HG02759 (cell line): ENCODE measurements around the gene PANX2.

Source experiments
- ATAC-seq: cut with Tn5 transposase; IDR thresholded peaks from one replicate; pipeline ENCODE4 v1.9.1; 2021; ENCODE audit warnings: mild to moderate bottlenecking, moderate library complexity; ENCODE audit not compliant: unreplicated experiment

PANX2 gene

DNA sequence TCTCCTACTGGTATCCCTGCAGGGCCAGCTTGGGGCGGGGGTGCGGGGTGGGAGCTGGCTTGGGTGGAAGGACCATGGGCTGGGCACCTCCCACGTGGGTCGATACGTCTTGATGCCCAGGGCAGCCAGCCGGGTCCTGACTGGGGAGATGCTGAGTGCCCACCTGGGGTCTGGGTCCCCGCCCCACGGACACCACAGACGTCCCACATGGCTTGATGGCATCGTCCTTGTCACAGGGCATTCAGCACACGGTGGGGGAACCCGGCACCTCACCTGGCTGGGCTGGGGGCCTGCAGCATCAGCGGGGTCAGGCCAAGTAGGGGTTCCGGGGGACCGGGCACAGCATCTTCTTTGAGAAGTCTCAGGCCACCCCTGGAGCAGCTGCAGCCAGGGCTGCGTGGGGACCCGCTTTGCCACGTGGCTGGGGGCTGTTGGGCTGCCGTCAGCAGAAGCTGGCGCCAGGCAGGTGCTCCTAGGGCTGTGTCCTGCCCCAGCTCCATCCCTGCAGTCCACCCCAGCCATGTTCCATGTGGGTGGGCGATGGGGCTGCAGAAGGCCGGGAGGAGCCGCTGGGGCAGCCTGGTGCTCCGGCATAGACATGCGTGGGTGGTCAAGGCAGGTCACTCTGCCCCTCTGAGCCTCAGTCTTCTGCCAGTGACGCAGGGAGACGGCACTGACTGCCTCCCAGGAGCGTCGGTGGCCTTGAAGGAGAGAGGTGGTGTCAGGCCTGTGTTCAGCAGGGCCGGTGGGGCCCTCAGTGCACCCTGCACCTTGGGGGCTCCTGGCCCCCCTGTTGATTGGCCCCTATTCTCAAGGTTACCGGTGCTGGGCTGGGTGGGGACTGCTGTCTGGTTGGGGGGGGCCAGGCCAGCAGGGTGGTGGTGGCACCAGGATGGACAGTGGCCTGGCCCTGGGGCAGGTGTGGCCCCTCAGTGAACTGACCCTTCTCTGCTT, 38.7 kb downstream of the PANX2 start:
- ATAC-seq, result no peak

DNA sequence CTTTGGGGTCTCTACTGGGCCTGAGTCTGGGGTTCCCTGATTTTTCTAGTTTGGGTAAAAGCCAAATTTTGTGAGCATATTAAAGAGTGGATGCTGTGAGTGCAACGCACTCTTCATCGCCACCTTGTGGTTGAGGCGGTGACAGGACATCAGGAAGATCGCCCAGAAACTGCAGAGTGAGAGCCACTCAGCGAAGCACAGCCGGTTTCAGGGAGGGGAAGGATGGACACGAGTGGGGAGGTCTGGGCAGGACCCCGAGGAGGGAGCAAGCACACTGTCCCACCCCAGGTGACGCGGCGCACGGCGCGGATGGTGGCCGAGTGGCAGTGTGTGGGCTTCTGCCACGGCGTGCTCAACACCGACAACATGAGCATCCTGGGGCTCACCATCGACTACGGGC, 39.4 kb downstream of the PANX2 start:
- ATAC-seq, result no peak

DNA sequence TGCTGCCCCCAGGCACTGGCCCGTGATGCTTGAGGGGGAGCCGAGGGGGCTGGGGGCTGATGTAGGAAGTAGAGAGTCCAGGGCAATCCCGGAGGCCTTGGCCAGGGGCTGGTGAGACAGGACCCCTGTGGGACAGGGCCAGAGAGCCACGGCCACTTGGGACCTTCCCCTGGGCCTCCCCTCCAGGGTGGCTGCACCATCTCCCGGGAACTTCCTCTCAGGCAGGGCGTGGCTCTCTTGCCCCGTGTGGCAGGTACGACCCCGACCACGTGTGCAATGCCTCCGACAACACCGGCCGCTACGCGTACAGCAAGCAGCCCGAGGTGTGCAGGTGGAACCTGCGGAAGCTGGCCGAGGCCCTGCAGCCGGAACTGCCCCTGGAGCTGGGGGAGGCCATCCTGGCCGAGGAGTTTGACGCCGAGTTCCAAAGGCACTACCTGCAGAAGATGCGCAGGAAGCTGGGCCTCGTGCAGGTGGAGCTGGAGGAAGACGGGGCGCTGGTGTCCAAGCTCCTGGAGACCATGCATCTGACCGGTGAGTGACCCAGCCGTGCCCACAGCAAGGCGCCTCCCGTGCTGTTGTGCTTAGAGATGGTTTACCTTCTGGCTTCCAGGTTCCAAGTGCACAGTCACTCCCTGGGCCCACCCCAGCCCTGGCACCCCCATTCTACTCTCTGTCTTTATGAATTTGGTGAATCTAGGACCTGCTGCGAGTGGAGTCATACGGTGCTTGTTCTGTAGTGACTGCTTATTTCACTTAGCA, 40.0 kb downstream of the PANX2 start:
- no peak for ATAC-seq

DNA sequence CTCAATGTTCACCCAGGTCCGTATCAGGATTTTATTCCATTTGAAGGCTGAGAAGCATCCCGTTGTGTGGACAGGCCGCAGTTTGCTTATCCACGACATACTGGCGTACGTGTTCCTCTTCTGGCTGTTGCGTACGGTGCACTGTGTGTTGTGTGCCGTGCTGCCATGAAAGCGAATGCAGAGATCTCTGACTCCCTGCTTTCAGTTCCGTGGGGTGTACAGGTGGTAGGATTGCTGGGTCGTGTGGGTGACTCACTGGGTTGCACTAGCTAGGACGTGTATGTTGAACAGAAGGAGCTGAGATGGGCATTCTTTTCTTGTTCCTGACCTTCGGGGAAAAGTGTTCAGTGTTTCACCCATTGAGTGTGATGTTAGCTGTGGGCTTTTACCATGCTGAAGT, 40.6 kb downstream of the PANX2 start:
- no peak for ATAC-seq

DNA sequence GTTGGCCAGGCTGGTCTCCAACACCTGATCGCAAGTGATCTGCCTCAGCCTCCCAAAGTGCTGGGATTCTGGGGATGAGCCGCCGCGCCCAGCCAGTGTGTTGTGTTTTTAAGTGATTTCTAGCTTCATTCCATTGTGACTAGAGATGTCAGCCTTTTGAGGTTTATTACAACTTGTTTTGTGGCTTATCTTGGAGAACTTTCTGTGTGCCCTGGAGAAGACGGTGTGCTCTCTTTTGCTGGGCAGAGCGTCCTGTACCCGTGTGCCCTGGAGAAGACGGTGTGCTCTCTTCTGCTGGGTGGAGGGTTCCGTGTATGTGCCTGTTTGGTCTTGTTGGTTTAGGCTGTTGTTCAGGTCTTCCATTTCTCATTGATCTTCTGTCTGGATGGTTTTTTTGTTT, 42.7 kb downstream of the PANX2 start:
- no peak for ATAC-seq

DNA sequence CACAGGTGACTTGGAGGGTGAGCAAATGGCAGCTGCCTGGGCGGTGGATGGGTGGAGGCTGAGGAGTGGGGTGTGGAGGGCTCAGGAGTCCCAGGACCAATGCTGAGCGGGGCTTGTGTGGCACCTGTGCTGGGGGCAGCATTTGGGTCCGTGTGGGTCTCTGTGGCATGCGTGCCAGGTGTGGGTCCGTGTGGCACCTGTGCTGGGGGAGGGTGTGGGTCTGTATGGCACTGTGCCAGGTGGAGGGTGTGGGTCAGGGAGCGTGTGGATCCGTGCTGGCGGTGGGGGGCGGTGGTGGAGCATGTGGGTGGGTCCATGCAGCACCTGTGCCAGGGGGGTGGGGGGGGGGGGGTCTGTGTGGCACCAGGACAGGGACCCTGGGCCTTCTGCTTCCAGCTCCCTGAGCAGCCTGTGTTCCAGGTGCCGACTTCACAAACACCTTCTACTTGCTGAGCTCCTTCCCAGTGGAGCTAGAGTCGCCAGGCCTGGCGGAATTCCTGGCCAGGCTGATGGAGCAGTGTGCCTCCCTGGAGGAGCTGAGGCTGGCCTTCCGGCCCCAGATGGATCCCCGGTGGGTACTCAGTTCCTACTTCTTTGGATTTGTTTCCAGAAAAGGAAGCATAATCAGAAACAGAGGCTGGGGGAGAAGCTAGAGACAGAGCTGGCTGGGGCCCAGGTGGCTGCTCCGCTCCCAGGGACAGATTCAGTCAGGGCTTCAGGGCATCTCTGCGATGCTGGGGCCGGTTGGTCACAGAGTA, 44.9 kb downstream of the PANX2 start:
- no peak for ATAC-seq

DNA sequence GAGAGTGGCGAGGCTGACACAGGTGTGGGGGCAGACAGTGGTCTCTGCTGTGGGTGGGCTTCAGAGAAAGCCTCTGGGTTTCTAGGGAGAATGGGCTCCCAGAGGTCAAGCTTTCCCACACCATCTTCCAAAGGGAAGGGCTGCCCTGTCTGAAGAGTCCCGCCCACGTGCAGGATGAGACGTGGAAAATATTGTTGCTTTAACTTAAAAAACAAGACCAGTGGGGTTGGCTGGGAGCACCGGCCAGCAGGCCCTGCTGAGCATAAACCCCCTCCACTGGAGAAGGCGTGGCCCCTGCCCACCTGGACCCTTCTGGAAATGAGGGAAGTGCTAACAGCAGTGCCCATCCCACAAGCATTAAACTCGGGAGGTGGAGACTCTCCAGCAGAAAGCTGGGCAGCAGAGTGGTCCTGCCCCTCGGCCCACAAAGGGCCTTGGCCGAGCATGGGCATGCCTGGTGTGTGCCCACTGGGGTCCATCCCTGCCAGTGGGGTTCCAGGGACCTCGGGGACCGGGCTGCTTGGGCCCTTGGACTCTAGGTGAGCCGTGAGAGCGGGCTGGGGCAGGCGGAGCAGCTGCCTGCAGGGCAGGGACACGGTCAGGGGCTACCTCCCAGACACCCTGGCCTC, 45.6 kb downstream of the PANX2 start:
- no peak for ATAC-seq

DNA sequence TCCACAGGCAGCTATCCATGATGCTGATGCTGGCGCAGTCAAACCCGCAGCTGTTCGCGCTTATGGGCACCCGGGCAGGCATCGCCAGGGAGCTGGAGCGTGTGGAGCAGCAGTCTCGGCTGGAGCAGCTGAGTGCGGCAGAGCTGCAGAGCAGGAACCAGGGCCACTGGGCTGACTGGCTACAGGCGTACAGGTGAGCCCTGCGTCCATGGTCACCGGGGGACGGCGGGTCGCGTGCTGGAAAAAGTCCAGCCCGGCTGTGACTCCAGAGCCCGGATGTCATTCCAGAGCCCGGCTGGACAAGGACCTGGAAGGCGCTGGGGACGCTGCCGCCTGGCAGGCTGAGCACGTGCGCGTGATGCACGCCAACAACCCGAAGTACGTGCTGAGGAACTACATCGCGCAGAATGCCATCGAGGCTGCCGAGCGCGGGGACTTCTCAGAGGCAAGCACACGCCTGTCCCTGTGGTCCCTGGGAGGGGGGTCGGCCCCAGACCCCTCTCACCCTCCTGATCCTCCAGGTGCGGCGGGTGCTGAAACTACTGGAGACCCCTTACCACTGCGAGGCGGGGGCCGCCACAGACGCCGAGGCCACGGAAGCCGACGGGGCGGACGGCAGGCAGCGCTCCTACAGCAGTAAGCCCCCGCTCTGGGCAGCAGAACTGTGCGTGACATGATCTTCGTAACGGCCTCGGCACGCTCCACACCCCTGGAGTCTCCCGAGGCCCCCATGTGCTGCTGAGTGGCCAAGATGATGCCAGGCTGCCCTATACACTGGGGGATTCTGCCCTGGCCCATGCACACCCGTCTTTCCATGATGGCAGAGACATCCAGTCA, 46.4 kb downstream of the PANX2 start:
- no peak for ATAC-seq

DNA sequence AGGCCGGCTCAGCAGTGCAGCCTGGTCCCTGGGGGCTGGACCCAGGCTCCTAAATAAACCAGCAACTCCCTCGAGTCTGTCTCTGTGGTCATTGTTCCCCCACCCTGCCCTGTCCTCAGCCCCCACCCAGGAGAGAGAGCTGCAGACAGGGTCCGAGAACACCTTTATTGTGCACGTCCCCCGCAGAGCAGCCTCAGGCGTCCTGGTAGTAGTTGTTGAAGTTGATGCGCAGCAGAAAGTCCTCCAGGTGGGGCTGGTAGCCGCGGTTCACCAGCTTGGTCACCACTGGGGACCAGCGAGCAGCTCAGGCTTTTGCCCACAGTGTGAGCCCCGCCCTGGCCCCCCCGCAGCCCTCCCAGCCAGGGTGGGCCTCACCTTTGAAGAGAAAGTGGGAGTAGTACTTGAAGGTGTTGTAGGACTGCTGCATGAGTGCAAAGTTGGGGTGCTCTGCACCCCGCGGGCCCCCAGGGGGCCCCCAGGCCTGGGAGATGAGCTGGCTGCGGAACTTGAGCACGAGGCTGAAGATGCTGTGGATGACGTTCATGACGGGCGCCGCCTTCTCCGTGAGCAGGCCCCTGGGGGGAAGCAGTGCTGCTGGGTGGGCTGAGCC, 47.1 kb downstream of the PANX2 start:
- no peak for ATAC-seq

DNA sequence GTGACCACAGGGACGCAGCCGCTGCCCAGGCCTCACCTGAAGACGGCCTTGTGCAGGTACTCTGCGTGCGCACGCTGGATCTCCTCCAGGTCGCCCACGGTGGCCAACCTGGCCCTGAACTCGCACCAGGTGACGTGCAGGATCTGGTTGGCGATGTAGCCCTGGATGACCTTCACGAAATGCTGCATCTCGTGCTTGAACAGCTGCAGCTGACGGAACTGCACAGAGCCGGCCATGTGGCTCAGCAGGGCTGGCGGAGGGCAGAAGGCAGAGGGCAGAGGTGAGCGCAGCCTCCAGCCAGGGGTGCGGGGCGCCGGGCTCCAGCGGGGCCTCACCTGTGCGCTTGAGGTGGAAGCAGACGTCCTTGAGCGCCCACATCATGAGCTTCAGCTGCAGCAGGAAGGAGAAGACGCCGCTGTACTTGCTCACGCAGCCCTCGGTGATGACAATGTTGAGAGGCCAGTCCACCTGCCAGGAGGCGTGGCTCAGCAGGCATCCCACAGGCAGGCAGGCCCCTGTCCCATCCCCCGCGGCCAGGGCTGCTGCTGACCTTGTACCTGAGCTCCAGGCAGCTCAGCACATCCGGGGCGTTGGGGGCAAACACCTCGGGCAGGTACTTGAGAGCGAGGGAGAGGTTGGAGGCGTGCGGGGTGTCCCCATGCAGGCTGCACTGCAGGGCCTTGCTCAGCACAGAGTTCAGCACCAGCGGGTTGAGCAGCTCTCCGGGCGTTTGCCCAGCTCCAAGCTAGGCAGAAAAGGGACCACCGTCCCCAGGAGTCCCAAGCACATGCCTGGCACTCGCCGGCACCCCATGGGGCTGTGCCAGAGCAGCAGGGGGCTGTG, 47.8 kb downstream of the PANX2 start:
- no peak for ATAC-seq

DNA sequence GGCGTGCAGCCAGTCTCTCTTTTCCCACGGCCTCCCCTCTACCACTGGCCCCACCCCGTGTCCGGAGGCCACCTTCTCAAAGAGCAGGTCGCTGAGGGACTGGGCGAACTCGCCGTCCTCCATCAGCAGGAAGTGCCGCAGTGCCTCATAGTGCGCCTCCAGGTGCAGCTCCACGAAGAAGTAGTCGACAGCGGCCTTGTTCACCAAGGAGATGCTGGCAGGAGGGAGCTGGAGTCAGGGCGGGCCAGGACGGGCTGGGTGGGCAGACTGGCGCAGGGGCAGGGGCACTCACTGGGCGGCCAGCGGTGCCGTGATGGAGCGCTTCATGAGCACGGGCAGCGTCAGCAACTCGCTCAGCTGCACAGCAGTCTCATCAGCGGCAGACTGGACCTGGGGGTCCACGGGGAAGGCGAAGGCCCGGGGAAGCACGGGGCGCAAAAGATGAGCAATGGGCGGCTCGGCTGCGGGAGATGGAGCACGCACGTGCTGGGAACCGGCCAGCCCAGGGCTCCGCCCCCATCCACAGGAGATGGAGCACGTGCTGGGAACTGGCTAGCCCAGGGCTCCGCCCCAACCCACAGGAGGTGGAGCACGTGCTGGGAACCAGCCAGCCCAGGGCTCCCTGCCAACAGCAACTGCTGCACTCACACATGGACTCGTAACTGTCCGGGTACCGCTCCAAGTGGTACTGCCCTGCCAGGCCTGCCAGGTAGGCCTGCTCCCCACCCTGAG, 48.6 kb downstream of the PANX2 start:
- no peak for ATAC-seq

DNA sequence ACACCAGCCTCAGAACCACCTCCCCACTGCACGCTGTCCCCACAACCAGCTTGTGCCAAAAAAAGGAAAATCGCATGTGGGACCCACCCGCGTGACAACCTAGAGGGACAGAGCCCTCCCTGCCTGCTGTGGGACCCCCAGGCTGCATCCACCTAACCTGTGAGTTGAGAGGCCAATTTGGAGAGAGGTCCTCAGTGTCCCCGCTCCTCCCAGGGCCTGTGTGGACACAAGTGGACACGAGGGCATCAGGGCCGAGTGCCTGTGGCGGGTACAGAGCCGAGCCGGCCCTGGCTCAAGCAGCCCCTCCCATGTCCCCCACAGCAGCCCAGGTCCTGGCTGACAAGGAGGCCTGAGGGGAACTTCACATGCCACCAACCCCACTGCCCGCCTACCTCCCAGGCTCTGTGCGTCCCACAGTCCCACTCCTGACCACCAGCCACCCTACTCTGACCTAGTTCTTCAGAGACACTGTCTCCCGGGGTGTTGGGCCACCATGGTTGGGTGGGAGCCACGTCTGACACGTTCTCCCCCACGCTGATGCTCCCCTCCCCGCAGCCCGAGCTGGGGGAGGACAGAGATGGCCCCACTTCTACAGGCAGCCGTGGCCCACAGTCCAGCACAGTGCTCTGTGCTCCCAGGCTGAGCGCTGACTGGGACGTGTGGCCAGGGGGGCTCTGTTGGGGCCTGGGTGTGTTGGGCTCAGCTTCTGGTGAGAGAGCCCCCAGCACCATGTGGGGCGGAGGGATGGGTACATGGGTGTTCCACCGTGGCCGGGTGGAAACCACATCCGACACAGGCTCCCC, 49.5 kb downstream of the PANX2 start:
- ATAC-seq, result no peak

DNA sequence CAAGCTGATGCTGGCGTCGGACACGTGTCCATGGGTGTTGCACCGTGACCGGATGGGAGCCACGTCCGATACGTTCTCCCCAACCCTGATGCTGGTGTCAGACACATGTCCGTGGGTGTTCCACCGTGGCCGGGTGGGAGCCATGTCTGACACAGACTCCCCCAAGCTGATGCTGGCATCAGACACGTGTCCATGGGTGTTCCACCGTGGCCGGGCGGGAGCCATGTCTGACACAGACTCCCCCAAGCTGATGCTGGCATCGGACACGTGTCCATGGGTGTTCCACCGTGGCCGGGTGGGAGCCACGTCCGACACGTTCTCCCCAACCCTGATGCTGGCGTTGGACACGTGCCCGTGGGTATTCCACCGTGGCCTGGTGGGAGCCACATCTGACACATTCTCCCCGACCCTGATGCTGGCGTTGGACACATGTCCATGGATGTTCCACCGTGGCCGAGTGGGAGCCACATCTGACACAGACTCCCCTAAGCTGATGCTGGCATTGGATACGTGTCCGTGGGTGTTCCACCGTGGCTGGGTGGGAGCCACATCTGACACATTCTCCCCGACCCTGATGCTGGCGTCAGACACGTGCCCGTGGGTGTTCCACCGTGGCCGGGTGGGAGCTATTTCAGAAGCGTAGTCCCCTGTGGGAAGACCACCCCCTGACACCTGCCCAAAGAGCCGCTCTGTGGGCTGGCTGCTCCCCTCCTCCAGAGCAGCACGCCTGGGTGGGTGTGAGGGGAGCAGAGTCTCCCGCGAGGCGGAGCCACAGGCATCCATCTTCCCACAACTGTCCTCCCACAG, 50.3 kb downstream of the PANX2 start:
- ATAC-seq, result no peak

DNA sequence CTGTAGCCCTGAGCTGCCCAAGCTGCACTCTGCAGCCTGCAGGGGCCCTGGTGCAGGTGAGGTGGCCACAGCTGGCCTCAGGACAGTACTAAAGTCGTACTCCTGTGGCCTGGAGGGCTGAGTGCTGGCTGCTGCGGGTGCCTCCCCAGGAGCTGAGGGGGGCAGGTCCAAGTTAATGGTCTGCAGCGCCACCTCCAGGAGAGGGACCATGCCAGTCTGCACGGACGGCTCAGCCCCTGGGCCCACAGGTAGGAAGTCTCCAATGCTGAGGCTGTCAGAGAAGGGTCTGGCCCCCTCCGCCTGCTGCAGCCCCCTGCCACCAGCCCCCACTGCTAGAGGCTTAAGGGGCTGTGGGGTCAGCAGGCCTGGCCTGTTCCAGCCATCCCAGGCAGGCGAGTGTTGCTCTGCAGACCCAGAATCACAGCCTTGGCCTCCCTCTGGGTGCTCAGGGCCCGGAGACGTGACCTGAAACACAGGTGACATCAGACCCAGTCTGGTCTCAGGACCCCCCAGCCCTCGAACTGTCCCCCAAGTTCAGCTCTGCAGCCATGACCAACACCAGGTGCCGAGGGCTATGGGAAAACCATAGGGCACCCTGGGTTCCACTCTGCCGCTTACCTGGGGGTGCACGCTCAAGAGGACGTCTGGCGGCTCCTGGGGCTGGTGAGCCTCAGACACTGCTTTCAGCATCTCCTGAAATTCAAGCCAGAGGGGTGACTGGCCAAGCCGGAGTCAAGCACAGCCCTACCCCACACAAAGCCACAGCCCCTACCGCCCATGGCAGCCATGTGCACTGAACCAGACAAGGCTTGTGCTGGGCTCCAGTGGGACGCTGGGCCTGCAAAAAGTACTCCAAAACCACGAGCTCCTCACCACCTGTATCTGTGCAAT, 51.1 kb downstream of the PANX2 start:
- ATAC-seq, result no peak

DNA sequence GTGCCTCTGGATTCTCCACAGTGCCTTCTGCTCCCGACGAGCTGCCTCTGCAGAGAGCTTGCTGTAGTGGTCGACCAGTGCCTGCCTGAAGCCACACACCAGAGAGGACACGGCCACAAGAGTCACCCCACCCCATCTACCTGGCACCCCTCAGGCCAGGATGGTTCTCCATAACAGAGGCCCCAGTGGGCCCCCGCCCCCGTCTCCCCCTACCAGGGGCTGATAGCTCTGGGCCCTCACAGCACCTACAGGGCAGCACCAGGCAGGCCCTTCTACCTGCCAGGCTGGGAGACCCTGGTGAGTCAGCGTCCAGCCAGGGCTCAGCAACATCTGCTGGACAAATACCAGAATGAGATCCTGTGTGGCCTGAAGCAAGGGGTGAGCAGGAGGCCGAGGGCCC, 52.0 kb downstream of the PANX2 start:
- no peak for ATAC-seq
